ENCODE measurements around the gene MMP24.

Gene MMP24

GRCh38 chr20:35273449-35274171 is 47.1 kb downstream of the MMP24 start:
- no peak overlapping the region for H3K4me3 ChIP-seq (ENCODE audit: low read length)
- H2AFZ ChIP-seq (ENCODE audit: low read depth, low read length): no peak overlapping the region
- no peak overlapping the region for H3K4me2 ChIP-seq (ENCODE audit: low read length)
- peaks cover 19% of the 10 kb centered on the region for H3K36me3 ChIP-seq (replicated peaks; ENCODE audit: low read depth, low read length)
- H3K4me1 ChIP-seq (ENCODE audit: low read length): peaks cover 16% of the 10 kb centered on the region
- H3K9ac ChIP-seq (ENCODE audit: low read length): no peak overlapping the region
- TF ChIP-seq EZH2phosphoT487 (IDR thresholded peaks at IDR 0.05; ENCODE audit: low read depth): no peak
- no peak for TF ChIP-seq CTCF (IDR thresholded peaks at IDR 0.05; ENCODE audit: low read depth, low read length)
- H3K27me3 ChIP-seq (ENCODE audit: low read depth, low read length): no peaks in the 10 kb centered on the region
- no peaks in the 10 kb centered on the region for H4K20me1 ChIP-seq (ENCODE audit: insufficient read depth, low read length)
- H3K27ac ChIP-seq (ENCODE audit: low read length): no peak overlapping the region
- no peaks in the 10 kb centered on the region for H3K9me3 ChIP-seq (ENCODE audit: insufficient read depth, low read length)
- peaks cover 14% of the 10 kb centered on the region for H3K79me2 ChIP-seq (ENCODE audit: low read length)

DNA sequence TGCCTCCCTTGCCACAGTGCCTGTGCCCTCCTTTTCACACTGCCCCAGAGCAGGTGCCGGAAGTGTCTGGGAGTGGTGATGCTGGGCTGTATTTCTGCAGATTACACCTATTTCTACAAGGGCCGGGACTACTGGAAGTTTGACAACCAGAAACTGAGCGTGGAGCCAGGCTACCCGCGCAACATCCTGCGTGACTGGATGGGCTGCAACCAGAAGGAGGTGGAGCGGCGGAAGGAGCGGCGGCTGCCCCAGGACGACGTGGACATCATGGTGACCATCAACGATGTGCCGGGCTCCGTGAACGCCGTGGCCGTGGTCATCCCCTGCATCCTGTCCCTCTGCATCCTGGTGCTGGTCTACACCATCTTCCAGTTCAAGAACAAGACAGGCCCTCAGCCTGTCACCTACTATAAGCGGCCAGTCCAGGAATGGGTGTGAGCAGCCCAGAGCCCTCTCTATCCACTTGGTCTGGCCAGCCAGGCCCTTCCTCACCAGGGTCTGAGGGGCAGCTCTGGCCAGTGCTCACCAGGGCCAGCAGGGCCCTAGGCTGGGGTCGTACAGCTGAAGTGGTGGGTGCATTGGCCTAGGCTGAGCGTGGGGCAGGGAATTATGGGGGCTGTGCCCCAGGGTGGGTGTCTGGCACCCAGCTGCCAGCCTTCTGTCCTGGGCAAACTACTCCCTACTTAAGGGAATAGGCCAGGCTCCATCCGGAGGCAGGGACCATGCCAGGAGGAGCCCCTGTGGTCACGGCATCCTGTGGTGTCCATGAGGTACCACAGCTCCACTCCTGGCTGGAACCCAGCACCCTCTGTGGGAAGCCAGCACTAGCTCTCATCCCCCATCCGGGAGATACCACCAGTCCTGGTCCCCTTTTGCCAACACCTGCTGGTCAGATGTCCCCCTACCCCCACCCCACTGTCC is 47.9 kb downstream of the MMP24 start:
- no peak overlapping the region for H3K9ac ChIP-seq (ENCODE audit: low read length)
- TF ChIP-seq CTCF (IDR thresholded peaks at IDR 0.05; ENCODE audit: low read depth, low read length): no peak
- TF ChIP-seq EZH2phosphoT487 (IDR thresholded peaks at IDR 0.05; ENCODE audit: low read depth): no peak
- H3K27ac ChIP-seq (ENCODE audit: low read length): no peak overlapping the region
- no peak overlapping the region for H3K4me3 ChIP-seq (ENCODE audit: low read length)
- no peaks in the 10 kb centered on the region for H4K20me1 ChIP-seq (ENCODE audit: insufficient read depth, low read length)
- H3K27me3 ChIP-seq (ENCODE audit: low read depth, low read length): no peaks in the 10 kb centered on the region
- peaks cover 12% of the 10 kb centered on the region for H3K4me1 ChIP-seq (ENCODE audit: low read length)
- no peaks in the 10 kb centered on the region for H3K9me3 ChIP-seq (ENCODE audit: insufficient read depth, low read length)
- no peak overlapping the region for H3K4me2 ChIP-seq (ENCODE audit: low read length)
- H3K79me2 ChIP-seq (ENCODE audit: low read length): peaks cover 14% of the 10 kb centered on the region
- H3K36me3 ChIP-seq (replicated peaks; ENCODE audit: low read depth, low read length): peaks cover 27% of the 10 kb centered on the region
- H2AFZ ChIP-seq (ENCODE audit: low read depth, low read length): no peak overlapping the region

DNA sequence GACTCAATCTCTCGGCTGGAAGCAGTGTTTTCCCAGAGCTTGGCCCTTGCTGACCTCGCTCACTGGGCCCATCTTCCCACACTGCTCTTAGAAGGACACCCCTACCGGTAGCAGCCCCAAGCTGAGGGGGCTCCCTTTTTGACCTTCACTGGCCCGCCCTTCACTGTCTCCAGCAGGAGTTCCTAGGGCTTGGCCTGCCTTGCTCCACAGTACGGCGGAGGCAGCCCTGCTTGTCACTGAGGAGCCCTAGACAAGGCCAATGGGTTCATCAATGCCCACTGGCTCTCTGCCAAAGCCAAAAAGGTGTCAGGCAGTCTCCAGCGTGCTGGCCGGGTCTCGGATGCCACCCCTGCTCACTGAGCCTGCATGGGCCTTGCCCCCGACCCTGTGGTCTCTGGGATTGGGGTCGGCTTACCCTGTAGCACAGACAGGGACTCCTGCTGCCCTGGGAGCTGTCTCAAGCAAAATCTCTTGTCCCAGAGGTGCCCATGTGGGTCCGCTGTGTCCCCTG is 49.3 kb downstream of the MMP24 start:
- Histone ChIP-seq H3K9me3 (ENCODE audit: insufficient read depth, low read length) (no peaks in the 10 kb centered on the region), H3K4me3 (ENCODE audit: low read length) (no peak overlapping the region), H3K79me2 (ENCODE audit: low read length) (peaks cover 18% of the 10 kb centered on the region), H3K9ac (ENCODE audit: low read length) (no peak overlapping the region), H3K4me1 (ENCODE audit: low read length) (peaks cover 22% of the 10 kb centered on the region), H3K27me3 (ENCODE audit: low read depth, low read length) (no peaks in the 10 kb centered on the region), H2AFZ (ENCODE audit: low read depth, low read length) (no peak overlapping the region), H3K36me3 (replicated peaks; ENCODE audit: low read depth, low read length) (peaks cover 41% of the 10 kb centered on the region), H4K20me1 (ENCODE audit: insufficient read depth, low read length) (peaks cover 6% of the 10 kb centered on the region; the same call in 1 of the 2 replicates), H3K4me2 (ENCODE audit: low read length) (no peak overlapping the region), H3K27ac (ENCODE audit: low read length) (no peak overlapping the region)
- no peak for TF ChIP-seq CTCF (IDR thresholded peaks at IDR 0.05; ENCODE audit: low read depth, low read length)
- no peak for TF ChIP-seq EZH2phosphoT487 (IDR thresholded peaks at IDR 0.05; ENCODE audit: low read depth)

GRCh38 chr20:35276408-35276807 is 49.9 kb downstream of the MMP24 start:
- no peaks in the 10 kb centered on the region for H3K9me3 ChIP-seq (ENCODE audit: insufficient read depth, low read length)
- no peak overlapping the region for H3K27ac ChIP-seq (ENCODE audit: low read length)
- peaks cover 42% of the 10 kb centered on the region for H3K36me3 ChIP-seq (replicated peaks; ENCODE audit: low read depth, low read length)
- no peaks in the 10 kb centered on the region for H3K27me3 ChIP-seq (ENCODE audit: low read depth, low read length)
- no peak overlapping the region for H2AFZ ChIP-seq (ENCODE audit: low read depth, low read length)
- TF ChIP-seq EZH2phosphoT487 (IDR thresholded peaks at IDR 0.05; ENCODE audit: low read depth) (no peak), CTCF (IDR thresholded peaks at IDR 0.05; ENCODE audit: low read depth, low read length) (no peak)
- peak overlapping the region; percentile 95 for H3K4me3 ChIP-seq (ENCODE audit: low read length)
- peaks cover 23% of the 10 kb centered on the region for H3K4me1 ChIP-seq (ENCODE audit: low read length)
- H3K4me2 ChIP-seq (ENCODE audit: low read length): peak overlapping the region; percentile 99
- peaks cover 6% of the 10 kb centered on the region; the same call in 1 of the 2 replicates for H4K20me1 ChIP-seq (ENCODE audit: insufficient read depth, low read length)
- H3K79me2 ChIP-seq (ENCODE audit: low read length): peaks cover 22% of the 10 kb centered on the region
- peak overlapping the region; percentile 97 for H3K9ac ChIP-seq (ENCODE audit: low read length)
